Occipital lobe (tissue), 2 donors: ENCODE results near the gene NFAT5. TPM values are rescaled to one million over a fixed set of nuclear protein-coding genes. Genes with fewer than 3 reads are reported as not detected.

Experiments used
- DNase-seq: peaks from one replicate; lab custom pipeline; 2025; lab: John Stamatoyannopoulos, UW
- total RNA-seq: library from RNA; depleted of rRNA; stranded (reverse); fragments of >200 nt; gene quantifications from one replicate; pipeline ENCODE4 v1.2.3, GENCODE V29; 2014

The NFAT5 gene
- total RNA-seq, 1 donor from 2014 or later: 17.0 TPM

- DNase-seq: no peak
Observed at GRCh38 chr16:69590590-69590989, 24.8 kb downstream of the NFAT5 start.

DNA sequence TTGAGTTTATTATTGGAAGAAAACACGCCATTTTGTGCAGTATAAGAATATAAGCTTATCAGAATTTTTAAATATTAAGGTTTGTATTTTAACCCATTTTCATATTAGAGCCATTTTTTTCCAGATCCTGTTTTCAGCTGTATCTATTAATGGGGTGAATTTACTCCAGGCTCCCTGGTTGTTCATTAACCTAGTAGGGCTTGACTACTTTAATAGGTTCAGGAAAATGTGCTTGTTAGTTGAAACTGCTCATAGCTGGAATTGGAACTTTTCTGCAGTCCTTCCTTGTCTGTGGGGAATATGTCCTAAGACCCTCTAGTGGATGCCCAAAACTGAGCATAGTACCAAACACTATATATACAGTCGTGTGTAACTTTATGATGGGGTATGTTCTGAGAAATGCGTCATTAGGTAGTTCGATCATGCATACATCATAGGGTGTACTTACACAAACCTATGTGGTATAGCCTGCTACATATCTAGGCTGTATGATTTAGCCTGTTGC is 28.0 kb downstream of the NFAT5 start:
- no peak for DNase-seq

GRCh38 chr16:69595127-69596036 is 29.6 kb downstream of the NFAT5 start:
- no peak for DNase-seq

- DNase-seq: no peak
Observed at GRCh38 chr16:69596801-69597200, 31.0 kb downstream of the NFAT5 start.

DNA sequence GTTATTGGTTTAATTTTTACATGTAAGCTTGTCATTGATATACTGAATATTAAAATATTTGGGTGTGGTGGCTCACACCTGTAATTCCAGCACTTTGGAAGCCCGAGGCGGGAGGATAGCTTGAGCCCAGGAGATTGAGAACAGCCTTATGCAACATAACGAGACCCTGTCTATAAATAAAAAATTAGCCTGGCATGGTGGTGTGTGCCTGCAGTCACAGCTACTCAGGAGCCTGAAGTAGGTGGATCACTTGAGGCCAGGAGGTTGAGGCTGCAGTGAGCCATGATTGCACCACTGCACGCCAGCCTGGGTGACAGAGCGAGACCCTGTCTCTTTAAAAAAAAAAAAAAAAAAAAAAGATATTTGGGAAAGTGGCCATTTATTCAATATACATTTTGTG is 32.3 kb downstream of the NFAT5 start:
- DNase-seq: no peak

- DNase-seq: no peak
Observed at GRCh38 chr16:69599731-69600130, 34.0 kb downstream of the NFAT5 start.

DNA sequence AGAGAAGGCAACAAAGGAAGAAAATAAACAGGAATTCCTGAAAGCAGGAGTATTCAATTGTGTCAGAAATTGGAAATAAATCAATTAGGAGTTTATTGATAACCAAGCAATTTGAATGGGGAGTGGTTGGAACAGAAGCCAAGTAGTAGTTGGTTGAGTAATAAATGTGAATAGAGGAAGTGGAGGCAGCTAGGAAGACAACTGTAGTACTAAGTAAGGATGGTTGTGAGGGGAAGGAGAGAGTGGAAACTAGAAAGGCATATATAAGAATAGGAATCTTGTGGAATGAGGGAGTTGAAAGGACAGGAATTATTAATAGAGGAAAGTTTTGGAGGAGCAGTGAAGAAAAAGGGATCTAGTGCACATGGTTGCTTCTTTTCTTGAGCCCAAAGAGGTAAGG is 34.4 kb downstream of the NFAT5 start:
- no peak for DNase-seq

DNA sequence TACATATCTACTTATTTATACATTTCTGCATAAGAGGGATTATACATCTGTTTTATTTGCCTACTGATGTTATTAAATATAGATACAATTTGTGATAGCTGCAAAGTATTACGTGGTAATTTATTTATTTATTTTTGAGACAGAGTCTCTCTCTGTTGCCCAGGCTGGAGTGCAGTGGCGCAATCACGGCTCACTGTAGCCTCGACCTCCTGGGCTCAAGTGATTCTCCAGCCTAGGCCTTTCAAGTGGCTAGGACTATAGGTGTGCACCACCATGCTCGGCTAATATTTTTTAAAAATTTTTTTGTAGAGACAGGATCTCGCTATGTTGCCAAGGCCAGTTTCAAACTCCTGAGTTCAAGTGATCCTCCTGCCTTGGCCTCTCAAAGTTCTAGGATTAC is 35.5 kb downstream of the NFAT5 start:
- no peak for DNase-seq

GRCh38 chr16:69606985-69607384 is 41.2 kb downstream of the NFAT5 start:
- no peak for DNase-seq

DNA sequence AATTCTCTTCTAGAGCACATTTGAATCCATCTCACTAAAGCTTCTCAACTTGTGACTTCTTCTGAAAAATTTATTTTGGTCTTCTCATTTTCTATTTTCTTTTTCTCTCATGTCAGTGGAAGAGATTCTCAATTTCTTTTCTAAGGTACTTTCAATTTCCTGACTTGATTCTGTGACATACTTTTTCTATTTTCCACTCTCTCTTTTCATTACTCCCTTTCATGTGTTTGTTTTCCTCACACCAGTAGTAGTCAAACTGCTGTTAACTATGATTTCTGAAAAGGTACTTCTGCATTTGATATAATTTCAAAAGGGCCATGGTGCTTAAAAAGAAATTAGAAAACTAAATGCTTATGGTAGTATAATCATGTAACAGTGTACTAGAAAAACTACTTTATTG is 41.9 kb downstream of the NFAT5 start:
- no peak for DNase-seq

DNA sequence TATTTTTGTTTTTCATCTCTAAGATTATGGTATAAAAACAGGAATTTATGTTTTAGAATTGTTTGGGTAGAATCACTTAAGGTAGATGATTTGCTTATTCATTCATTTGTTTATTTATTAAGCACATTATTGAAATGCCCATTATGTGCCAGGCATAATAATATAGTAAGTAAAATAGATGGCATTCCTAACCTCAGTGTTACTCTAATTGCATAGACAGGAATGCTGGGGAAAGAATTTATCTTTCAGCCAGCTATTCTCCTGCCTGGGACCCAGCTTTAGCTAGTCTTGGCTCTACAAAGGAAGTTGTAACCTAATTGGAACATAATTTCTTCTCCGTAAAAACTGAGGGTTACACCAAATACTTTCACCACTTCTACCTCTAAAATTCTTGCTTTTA is 44.6 kb downstream of the NFAT5 start:
- no peak for DNase-seq

DNA sequence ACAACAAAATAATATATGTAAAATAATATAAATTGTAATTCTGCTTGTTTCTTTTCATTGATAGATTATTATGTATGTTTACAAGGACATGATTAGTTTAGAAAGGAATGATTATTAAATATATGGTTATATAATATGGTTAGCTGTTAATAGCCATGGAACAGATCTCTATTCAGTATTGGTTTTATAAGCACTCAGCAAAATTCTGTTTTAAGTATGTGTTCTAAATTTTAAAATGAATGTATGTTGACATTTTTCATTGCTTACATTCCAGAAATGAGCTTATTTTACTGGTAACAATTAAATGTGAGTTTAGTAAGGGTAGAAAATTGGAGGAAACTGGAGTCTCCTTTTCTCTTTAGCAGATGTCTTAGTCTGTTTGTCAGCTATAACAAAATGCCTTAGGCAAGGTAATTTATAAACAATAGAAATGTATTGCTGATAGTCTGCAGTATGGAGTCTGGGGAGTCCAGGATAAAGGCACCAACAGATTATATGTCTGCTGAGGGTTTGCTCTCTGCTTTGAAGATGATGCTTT is 45.4 kb downstream of the NFAT5 start:
- DNase-seq: no peak

DNA sequence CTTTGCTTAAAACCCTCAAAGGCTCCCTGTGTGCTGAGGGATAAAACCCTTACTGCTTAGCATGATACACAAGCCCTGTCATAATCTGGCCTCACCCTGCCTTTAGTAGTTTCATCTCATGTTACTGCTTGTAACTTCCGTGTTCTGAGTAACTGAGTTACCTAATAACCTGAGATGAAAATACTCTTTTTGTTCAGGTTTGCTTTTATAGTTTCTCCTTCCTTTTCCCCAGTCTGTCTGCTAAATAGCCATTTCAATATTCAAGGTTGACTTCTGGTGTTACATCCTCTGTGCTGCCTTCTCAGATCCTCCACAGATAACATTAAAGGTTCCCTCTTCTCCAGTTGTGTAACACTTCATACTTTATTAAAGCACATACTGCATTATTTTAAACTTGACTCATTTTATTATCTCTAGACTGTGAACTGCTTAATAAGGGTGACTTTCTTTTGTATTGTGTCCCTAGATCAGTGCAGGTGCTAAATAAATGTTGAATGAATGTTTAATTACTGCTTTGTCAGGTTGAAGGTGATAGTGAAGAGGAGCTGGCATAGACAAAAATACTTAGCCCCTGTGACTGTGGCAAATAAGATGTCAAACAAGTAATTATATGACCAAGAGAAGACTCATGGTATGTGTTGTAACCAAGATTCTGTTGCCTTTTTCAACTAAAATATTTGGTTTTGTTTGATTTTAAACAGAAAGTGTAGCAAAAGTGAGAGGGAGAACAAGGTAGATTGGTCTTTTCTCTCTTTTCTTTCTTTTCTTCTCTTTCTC is 47.8 kb downstream of the NFAT5 start:
- DNase-seq: no peak

GRCh38 chr16:69615528-69615927 is 49.8 kb downstream of the NFAT5 start:
- DNase-seq: no peak

GRCh38 chr16:69616082-69616481 is 50.3 kb downstream of the NFAT5 start:
- DNase-seq: no peak

DNA sequence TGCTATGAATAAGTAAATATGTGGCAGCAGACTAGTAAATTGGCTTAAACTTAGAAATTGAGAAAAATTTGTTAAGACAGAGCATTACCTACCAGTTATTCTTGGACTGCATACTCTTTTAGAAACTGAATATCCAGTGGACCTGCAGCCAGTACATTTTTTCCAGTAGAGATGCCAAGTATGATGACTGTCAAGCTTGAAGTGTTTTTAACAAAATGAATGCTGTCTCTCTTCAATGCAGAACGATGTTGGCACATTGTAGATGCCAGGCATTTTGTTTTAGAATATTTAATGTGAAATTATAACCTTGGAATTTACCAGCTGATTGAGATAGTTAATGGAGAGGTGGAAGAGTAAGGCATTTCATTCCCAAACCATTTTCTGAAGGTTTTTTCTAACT is 52.5 kb downstream of the NFAT5 start:
- no peak for DNase-seq

- DNase-seq: no peak
Observed at GRCh38 chr16:69618721-69619120, 53.0 kb downstream of the NFAT5 start.

- DNase-seq: no peak
Observed at GRCh38 chr16:69619514-69619913, 53.7 kb downstream of the NFAT5 start.

- no peak for DNase-seq
Observed at GRCh38 chr16:69620573-69620972, 54.8 kb downstream of the NFAT5 start.

GRCh38 chr16:69621225-69621624 is 55.5 kb downstream of the NFAT5 start:
- no peak for DNase-seq

DNA sequence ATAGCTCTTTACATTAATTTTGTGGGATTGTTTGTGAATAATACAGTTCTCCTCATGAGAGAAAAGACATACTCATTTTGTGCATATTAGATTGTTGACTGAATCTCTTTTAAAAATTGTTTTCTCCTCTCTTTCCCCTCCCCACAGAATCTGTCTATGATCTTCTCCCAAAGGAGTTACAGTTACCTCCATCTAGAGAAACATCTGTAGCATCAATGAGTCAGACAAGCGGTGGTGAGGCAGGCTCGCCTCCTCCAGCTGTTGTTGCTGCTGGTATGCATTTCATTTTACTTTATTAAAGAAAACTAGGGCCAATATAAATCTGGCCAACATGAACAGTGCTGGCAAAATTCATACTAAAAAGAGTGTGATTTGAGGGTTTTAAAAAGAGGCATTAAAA is 60.5 kb downstream of the NFAT5 start:
- DNase-seq: no peak

- no peak for DNase-seq
Observed at GRCh38 chr16:69632828-69633227, 67.1 kb downstream of the NFAT5 start.
